GM13977 (cell line): ENCODE data around the gene RPS27L.
"Not testable (repeated sequence)": the region's sequence is repeated elsewhere in the genome, so short reads cannot be mapped to it uniquely, and the experiment has no call there.

ENCODE experiments used
- DNase-seq: peaks from one replicate; pipeline ENCODE4 v3.0.0; 2012; ENCODE audit warnings: low spot score
- in situ Hi-C: fragments of 300-500 bp; cut with MboI; formaldehyde crosslinking; loops from one replicate; pipeline ENCODE4 v1.12.0; 2022; ENCODE audit warnings: low sequenced_read_pairs, low pct_unique_long_range_greater_than_20kb, mixed read lengths, inconsistent platforms; ENCODE audit not compliant: unreplicated experiment
- TF ChIP-seq, protein P1 (sequence below): IDR thresholded peaks from 2 replicates; pipeline ENCODE4 v1.5.1; 2012; ENCODE audit warnings: mild to moderate bottlenecking, control low read depth; ENCODE audit not compliant: insufficient read depth; ENCODE audit errors: extremely low read depth, missing control alignments

The RPS27L gene

GRCh38 chr15:63109920-63110319, 47.4 kb downstream of the RPS27L start:
- TF ChIP-seq, protein P1, sequence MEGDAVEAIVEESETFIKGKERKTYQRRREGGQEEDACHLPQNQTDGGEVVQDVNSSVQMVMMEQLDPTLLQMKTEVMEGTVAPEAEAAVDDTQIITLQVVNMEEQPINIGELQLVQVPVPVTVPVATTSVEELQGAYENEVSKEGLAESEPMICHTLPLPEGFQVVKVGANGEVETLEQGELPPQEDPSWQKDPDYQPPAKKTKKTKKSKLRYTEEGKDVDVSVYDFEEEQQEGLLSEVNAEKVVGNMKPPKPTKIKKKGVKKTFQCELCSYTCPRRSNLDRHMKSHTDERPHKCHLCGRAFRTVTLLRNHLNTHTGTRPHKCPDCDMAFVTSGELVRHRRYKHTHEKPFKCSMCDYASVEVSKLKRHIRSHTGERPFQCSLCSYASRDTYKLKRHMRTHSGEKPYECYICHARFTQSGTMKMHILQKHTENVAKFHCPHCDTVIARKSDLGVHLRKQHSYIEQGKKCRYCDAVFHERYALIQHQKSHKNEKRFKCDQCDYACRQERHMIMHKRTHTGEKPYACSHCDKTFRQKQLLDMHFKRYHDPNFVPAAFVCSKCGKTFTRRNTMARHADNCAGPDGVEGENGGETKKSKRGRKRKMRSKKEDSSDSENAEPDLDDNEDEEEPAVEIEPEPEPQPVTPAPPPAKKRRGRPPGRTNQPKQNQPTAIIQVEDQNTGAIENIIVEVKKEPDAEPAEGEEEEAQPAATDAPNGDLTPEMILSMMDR: no peak
- in situ Hi-C loops: no loop called here
- no peak for DNase-seq

- DNase-seq: no peak
- TF ChIP-seq, protein P1: no peak
- in situ Hi-C loops: no loop called here
These were observed 47.8 kb downstream of the RPS27L start for GRCh38 chr15:63109498-63109897.

DNA sequence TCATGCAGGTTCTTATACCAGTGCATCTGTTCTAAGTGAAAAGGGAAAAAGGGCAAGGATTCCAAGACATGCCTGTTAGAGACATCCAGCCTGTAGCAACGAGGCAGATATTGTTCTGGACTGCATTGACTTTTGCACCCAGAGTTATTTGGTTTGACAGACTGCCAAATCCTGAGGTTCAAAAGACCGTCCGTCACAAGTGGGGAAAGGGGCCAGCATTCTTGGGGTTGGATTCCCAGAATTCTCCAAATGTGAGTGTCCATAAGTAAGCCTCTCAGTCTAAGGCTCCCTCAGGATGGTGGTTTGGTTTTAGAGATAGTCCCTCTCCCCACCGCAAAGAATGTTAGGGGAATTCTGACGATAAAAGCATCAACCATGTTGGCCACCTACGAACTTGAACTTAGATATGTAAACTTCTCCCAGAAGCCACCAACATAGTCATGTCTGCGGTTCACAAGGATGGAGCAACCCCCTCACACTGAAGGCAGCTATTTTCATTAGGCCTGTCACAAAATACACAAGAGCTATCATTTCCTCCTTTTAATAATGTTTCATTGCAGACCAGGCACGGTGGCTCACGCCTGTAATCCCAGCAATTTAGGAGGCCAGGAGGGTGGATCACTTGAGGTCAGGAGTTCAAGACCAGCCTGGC, 49.3 kb downstream of the RPS27L start:
- in situ Hi-C loops: no loop called here
- DNase-seq: no peak
- TF ChIP-seq, protein P1: no peak

GRCh38 chr15:63105354-63105753, 51.9 kb downstream of the RPS27L start:
- DNase-seq, in situ Hi-C loops: not testable (repeated sequence)

- no peak for DNase-seq
- in situ Hi-C loops: no loop called here
- TF ChIP-seq, protein P1: no peak
These were observed 52.5 kb downstream of the RPS27L start for GRCh38 chr15:63104727-63105126.

DNA sequence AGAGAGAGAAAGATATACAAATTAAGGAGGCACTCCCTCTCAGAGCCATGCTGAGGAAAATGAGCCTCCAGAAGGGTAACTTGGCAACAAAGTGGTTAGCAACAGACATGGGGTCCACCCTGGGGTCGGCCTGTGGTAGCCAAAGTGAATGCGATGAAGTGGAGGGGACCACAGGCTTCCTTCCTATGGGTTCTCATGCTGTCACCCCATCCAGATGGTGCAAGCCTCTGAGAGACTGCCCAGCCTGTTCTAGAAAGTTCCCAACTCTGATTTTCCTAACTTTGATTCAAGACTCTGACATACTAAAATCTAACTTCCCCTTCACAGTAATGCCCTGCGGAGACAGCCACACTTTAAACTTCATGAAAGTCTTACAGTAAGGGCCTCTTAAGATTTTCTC, 53.9 kb downstream of the RPS27L start:
- no peak for DNase-seq
- in situ Hi-C loops: no loop called here
- TF ChIP-seq, protein P1: no peak

DNA sequence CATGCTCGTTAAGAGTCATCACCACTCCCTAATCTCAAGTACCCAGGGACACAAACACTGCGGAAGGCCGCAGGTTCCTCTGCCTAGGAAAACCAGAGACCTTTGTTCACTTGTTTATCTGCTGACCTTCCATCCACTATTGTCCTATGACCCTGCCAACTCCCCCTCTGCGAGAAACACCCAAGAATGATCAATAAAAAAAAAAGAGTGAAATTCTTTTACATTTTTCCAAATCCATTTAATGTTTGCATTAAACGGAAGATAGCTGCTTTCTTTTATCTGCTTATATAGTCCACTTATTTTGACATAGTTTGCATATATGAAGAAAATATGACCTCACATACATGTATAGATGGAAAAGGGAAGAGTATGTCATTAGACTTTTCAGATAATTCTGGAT, 57.7 kb downstream of the RPS27L start:
- in situ Hi-C loops, DNase-seq: not testable (repeated sequence)

GRCh38 chr15:63098901-63099300, 58.4 kb downstream of the RPS27L start:
- DNase-seq, in situ Hi-C loops: not testable (repeated sequence)
